Activated naive CD8-positive, alpha-beta T cell (primary cell): ENCODE measurements around the gene FBXO3.

ENCODE experiments used
- H3K27ac Mint-ChIP-seq: one replicate; pipeline ENCODE4 v1.8.0; 2021; ENCODE audit warnings: mixed read lengths
- H3K27me3 Mint-ChIP-seq: one replicate; pipeline ENCODE4 v1.8.0; 2021; ENCODE audit warnings: mixed read lengths
- H3K36me3 Mint-ChIP-seq: one replicate; pipeline ENCODE4 v1.8.0; 2021; ENCODE audit warnings: mixed read lengths
- H3K4me1 Mint-ChIP-seq: one replicate; pipeline ENCODE4 v1.8.0; 2021; ENCODE audit warnings: low read depth, mixed read lengths
- H3K4me3 Mint-ChIP-seq: one replicate; pipeline ENCODE4 v1.8.0; 2021; ENCODE audit warnings: mild to moderate bottlenecking, mixed read lengths
- H3K9me3 Mint-ChIP-seq: one replicate; pipeline ENCODE4 v1.8.0; 2021; ENCODE audit warnings: low read depth, mixed read lengths

The FBXO3 gene

DNA sequence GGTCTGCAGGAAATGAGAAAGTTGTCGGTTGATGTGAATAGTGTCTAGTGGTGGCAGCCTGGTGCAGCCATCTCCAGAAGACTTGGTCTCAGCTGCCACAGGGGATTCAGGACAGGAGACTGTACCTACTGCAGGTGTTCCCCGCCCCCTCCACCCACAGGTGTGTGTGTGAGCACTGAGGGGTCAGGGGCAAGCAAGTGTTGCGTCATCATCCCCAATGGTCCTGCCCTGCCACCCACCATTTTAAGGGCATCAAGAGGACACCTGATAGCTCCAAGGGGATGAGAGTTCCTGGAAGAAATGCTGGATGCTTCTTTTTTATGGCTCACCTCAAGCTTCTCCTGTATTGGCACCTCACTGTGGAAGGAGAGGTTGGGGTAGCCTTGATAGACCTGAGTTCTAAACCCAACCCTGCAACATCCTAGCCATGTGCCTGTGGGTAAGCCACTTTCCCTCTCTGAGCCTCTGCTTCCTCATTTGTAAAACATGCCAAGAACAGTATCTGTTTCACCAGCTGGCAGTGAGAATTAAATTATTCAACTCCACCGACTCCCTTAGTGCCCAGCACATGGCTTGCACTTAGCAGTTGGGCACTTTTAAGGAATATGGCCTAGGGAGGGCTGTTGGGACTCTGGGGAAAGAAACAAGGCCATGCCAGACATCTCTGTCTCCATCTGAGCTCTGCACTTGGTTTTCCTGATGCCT is 79.8 kb downstream of the FBXO3 start:
- H3K4me1 Mint-ChIP-seq: peaks cover 6% of the 10 kb centered on the region
- H3K9me3 Mint-ChIP-seq: no peaks in the 10 kb centered on the region
- H3K27ac Mint-ChIP-seq: no peak overlapping the region
- no peaks in the 10 kb centered on the region for H3K36me3 Mint-ChIP-seq
- no peak overlapping the region for H3K4me3 Mint-ChIP-seq
- H3K27me3 Mint-ChIP-seq: peaks cover 2% of the 10 kb centered on the region

DNA sequence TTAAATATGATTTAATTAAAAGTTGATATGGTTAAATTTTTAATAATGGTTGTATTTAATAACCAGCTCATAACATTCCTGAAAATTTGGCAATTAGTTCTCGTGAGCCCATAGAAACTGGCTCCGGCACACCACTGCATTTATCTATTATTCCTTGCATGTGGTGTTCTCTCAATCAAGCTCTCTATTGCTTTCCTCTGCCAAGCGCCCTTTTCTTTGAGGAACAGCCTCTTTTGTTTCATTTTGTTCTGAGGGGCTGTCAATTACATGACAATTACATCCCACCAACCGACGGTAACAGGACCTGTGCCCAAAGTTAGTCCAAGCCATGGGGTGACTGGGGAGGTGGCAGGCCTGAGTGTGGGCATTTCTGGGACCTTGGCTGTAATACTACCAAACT is 81.8 kb downstream of the FBXO3 start:
- Mint-ChIP-seq H3K27me3 (peaks cover 4% of the 10 kb centered on the region), H3K27ac (no peak overlapping the region), H3K9me3 (no peaks in the 10 kb centered on the region), H3K36me3 (no peaks in the 10 kb centered on the region), H3K4me3 (no peak overlapping the region), H3K4me1 (peaks cover 6% of the 10 kb centered on the region)

- no peaks in the 10 kb centered on the region for H3K9me3 Mint-ChIP-seq
- no peak overlapping the region for H3K27ac Mint-ChIP-seq
- H3K4me1 Mint-ChIP-seq: peaks cover 6% of the 10 kb centered on the region
- H3K36me3 Mint-ChIP-seq: no peaks in the 10 kb centered on the region
- H3K27me3 Mint-ChIP-seq: peaks cover 4% of the 10 kb centered on the region
- H3K4me3 Mint-ChIP-seq: no peak overlapping the region
Measured at GRCh38 chr11:33692013-33692504, 82.3 kb downstream of the FBXO3 start.

- Mint-ChIP-seq H3K27ac (no peak overlapping the region), H3K27me3 (peaks cover 4% of the 10 kb centered on the region), H3K9me3 (no peaks in the 10 kb centered on the region), H3K4me3 (no peak overlapping the region), H3K36me3 (no peaks in the 10 kb centered on the region), H3K4me1 (peaks cover under 1% of the 10 kb centered on the region)
Measured at GRCh38 chr11:33691066-33691864, 83.1 kb downstream of the FBXO3 start.
